ENCODE results near the gene ZNF214.
"Not testable (repeated sequence)": the region's sequence is repeated elsewhere in the genome, so short reads cannot be mapped to it uniquely, and the experiment has no call there.

DNA sequence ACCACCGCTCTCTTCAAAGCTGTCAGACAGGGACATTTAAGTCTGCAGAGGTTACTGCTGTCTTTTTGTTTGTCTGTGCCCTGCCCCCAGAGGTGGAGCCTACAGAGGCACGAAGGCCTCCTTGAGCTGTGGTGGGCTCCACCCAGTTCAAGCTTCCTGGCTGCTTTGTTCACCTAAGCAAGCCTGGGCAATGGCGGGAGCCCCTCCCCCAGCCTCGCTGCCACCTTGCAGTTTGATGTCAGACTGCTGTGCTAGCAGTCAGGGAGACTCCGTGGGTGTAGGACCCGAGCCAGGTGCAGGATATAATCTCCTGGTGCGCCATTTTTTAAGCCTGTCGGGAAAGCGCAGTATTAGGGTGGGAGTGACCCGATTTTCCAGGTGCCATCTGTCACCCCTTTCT, 65.9 kb downstream of the ZNF214 start:
- not testable (repeated sequence) for TF ChIP-seq CTCF (conservative IDR thresholded peaks at IDR 0.05; ENCODE audit: low read length); EZH2phosphoT487 (IDR thresholded peaks at IDR 0.05; ENCODE audit: borderline replicate concordance)

Data from Loucy (cell line).